ENCODE results near the gene PTGER1.

The PTGER1 gene

GRCh38 chr19:14473073-14473977, 1.8 kb downstream of the PTGER1 start:
- no peak for DNase-seq (ENCODE audit: low read depth)
- no peak for TF ChIP-seq CTCF (IDR thresholded peaks at IDR 0.05; ENCODE audit: low read length, missing control alignments)
- H3K4me3 ChIP-seq (replicated peaks; ENCODE audit: low read depth, low read length): no peak overlapping the region

DNA sequence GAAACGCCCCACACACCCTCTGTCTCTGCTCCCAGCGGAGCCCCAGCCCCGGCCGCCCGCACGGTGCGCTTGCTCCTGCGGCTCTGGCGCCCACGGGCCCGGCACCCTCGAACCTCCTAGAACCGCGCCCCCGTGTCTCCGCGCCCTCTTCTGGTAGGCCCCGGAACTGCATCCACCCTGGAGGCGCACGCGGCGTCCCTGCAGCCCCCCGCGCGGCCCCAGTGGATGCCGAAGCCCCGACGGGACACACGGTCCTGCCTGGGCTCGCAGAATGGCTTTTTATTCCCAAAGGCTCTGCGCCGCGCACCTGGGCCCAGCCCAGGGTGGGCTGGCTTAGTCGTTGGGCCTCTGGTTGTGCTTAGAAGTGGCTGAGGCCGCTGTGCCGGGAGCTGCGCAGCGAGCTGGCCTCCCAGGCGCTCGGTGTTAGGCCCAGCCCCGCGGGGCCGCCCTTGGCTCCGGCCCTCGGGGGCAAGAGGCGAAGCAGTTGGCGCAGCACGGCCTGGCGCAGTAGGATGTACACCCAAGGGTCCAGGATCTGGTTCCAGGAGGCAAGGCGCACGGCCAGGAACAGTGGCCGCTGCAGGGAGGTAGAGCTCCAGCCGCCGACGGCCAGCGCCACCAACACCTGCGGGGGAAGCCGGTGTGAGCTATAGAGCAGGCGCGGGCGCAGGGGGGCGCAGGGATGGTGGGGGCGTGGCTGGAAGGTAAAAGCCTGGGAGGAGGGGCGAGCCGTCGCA, 2.8 kb downstream of the PTGER1 start:
- DNase-seq (ENCODE audit: low read depth): peak; percentile 56
- no peak overlapping the region for H3K4me3 ChIP-seq (replicated peaks; ENCODE audit: low read depth, low read length)
- peak; percentile 60 for TF ChIP-seq CTCF (IDR thresholded peaks at IDR 0.05; ENCODE audit: low read length, missing control alignments)

DNA sequence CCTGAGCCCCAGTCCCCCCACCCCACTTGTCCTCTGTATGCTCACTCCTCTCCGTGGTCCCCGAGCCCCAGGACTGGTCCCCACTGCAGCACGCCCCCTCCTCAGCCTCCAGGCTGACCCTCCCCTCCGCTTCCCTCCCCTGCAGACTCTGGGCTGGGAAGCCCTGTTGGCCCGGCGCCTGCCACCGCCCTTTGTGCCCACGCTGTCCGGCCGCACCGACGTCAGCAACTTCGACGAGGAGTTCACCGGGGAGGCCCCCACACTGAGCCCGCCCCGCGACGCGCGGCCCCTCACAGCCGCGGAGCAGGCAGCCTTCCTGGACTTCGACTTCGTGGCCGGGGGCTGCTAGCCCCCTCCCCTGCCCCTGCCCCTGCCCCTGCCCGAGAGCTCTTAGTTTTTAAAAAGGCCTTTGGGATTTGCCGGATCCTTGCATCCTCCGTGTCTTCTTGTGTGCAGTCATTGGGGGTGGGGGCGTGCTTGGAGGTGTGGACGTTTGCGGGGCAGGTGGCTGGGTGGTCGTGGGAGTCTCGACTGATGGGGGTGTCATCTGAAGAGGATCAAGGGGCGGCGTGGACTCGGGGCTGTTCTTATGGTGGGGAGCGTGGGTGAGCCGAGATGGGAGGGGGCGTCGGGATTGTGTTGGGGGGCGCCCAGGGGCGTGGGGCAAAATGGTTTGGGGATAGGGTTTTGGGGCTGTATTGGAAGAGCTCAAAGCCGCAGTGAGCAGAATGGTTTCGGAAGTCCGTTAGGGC, 3.5 kb downstream of the PTGER1 start:
- DNase-seq (ENCODE audit: low read depth): no peak
- no peak for TF ChIP-seq CTCF (IDR thresholded peaks at IDR 0.05; ENCODE audit: low read length, missing control alignments)
- H3K4me3 ChIP-seq (replicated peaks; ENCODE audit: low read depth, low read length): no peak overlapping the region

GRCh38 chr19:14470031-14470876, 4.9 kb downstream of the PTGER1 start:
- no peak for DNase-seq (ENCODE audit: low read depth)
- no peak for TF ChIP-seq CTCF (IDR thresholded peaks at IDR 0.05; ENCODE audit: low read length, missing control alignments)
- no peak overlapping the region for H3K4me3 ChIP-seq (replicated peaks; ENCODE audit: low read depth, low read length)

- no peak for TF ChIP-seq CTCF (IDR thresholded peaks at IDR 0.05; ENCODE audit: low read length, missing control alignments)
- no peak overlapping the region for H3K4me3 ChIP-seq (replicated peaks; ENCODE audit: low read depth, low read length)
- no peak for DNase-seq (ENCODE audit: low read depth)
These were observed 7.3 kb downstream of the PTGER1 start for GRCh38 chr19:14467816-14468215.

DNA sequence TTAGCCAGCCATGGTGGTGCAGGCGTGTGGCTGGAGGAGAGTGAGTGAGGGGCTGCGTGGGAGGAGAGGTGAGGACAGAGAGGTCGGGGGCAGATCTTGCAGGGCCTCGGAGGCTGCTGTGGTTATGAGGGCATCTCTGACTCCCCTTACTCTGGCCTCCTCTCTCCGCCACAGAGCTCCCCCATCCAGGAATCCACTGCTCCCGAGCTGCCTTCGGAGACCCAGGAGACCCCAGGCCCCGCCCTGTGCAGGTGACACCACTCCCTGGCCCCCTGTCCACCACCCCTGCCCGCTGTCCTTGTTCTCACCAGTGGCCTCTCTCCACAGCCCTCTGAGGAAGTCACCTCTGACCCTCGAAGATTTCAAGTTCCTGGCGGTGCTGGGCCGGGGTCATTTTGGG, 7.8 kb downstream of the PTGER1 start:
- H3K4me3 ChIP-seq (replicated peaks; ENCODE audit: low read depth, low read length): no peak overlapping the region
- no peak for DNase-seq (ENCODE audit: low read depth)
- TF ChIP-seq CTCF (IDR thresholded peaks at IDR 0.05; ENCODE audit: low read length, missing control alignments): no peak

All from fibroblast of pulmonary artery (primary cell).